ENCODE data around the gene FAM3A.
A peak's percentile ranks its signal among the peaks of the same experiment; 100 is the strongest.
"Not testable (repeated sequence)": the region's sequence is repeated elsewhere in the genome, so short reads cannot be mapped to it uniquely, and the experiment has no call there.

Gene FAM3A

DNA sequence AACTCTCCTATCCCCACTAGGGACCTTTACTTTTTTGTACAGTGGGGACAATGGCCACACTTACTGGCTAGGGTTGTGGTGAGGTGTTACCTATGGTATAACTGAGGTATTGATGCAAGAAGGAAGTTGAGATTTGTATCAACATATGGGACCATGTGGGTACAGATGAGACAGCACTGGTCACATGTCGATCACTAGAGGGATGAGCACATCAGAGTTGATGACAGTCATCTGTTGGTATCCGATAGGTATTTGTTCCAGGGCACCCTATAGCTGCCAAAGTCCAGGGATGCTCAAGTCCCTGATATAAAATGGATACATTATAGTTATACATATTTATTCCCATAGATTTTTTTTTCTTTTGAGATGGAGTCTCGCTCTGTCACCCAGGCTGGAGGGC is 13.0 kb downstream of the FAM3A start:
- DNase-seq (ENCODE audit: low read depth) = no peak

DNA sequence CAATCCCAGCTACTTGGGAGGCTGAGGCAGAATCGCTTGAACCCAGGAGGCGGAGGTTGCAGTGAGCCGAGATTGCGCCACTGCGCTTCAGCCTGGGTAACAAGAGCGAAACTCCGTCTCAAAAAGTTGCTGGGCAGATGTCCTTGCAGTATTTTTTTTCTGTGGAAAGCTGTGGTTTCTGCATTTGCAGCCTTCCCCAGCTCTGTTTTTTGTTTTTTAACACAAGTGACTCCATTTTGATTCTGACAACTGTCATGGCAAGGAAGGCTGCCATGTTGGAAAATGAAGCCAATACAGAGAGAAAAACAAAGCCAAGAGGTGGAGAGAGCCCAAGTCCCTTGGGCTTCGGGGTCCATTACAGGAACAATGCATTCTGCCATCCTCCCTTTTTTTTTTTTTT is 13.9 kb downstream of the FAM3A start:
- DNase-seq (ENCODE audit: low read depth) = no peak

GRCh38 chrX:154501423-154501822 is 14.6 kb downstream of the FAM3A start:
- not testable (repeated sequence) for DNase-seq (ENCODE audit: low read depth)

DNA sequence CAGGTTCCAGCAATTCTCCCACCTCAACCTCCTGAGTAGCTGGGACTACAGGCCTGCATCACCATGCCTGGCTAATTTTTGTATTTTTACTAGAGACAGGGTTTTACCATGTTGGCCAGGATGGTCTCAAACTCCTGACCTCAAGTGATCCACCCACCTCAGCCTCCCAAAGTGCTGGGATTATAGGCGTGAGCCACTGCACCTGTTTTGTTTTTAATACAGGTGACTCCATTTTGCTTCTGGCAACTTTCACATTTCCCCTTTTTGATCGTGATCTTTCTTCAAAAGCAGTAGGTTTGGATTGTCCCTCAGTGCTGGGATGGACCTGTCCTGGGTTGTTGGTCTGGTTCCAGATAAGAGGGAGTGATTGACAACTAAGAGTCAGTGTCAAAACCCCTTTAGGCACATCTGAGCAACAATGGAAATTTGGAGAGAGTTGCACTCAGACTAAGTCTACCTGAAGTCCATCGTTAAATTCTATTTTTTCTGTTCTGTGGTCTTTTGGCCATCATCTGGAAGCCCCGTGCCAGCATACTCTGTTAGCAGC is 19.4 kb downstream of the FAM3A start:
- DNase-seq (ENCODE audit: low read depth) = not testable (repeated sequence)

- no peak for DNase-seq (ENCODE audit: low read depth)
These were observed 20.5 kb downstream of the FAM3A start for GRCh38 chrX:154495472-154495922.

- DNase-seq (ENCODE audit: low read depth) = no peak
These were observed 21.3 kb downstream of the FAM3A start for GRCh38 chrX:154494715-154495114.

DNA sequence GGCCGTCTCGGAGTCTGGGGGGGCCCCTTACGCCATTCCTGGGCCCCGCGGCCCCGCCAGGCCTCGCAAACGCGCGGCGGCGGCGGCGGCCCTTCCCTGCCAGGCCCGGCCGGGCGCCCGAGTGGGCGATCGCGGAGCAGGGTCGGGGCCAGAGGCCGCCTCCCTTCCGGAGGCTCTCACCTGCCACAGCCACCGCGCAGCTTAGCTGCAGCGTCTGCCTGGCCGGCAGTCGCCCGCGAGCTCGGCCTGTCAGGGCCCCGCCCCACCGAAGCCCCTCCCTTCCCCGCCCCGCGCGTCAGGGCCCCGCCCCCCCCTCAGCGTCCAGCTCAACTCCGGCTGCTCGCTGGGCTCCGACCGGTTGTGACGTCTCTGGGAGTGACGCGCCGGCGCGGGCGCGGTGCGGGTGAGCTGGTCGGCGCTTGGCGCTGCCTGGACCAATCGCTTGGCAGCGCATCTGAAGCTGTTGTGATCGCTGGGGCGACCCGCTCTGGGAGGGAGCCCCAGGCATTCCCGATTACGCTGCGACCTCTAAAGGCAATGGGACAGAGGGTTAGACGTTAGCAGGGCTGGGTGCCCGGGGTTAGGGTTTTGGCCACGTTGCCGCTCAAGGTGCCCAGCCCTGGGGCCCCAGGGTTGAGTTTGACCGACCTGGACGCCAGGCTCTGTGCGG is 25.5 kb downstream of the FAM3A start, which contains the start of gene SLC10A3:
TSS of gene SLC10A3 (minus strand) at position 216 of the 670 bp plus-strand sequence. CDS start 1,689 bp downstream, outside the sequence.
- DNase-seq (ENCODE audit: low read depth) = peak; percentile 93

- peak; percentile 27 for DNase-seq (ENCODE audit: low read depth)
These were observed 26.0 kb downstream of the FAM3A start for GRCh38 chrX:154490021-154490413.

GRCh38 chrX:154489182-154489581 is 26.9 kb downstream of the FAM3A start:
- DNase-seq (ENCODE audit: low read depth) = no peak

DNA sequence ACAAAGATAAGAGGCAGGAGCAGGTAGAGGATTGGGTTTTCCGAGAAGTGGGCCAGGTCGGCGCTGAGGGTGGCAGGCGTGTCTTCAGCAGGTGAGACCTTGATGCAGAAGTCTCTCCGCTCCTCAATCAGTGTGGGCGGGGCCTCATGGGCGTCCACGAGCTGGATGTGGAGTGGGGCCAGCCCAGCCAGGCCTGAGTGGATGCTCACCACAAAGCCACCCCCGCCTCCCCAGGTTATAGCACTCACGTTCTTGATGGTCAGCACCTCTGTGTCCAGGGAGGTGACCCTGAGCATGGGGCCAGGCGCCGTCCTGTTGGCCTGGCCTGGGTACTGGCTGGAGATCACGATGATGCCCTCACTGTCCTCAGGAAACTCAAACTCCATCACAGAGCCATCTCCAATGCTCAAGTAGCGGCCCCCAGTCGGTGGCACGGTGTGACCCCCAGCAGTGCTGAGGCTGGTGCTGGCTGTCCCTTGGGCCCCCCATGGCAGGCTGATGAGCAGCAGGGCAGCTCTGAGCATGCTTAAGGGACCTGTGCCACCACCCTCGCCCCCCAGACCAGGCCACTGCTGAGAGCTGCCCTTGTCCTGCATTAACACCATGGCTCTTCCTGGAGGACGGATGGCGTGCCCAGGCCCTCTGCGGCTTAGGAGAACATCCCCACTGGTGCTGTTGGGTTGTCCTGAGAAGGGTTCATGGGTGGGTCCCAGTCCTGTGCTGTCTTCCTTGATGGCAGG is 27.5 kb downstream of the FAM3A start:
- DNase-seq (ENCODE audit: low read depth) = no peak

- no peak for DNase-seq (ENCODE audit: low read depth)
These were observed 28.3 kb downstream of the FAM3A start for GRCh38 chrX:154487518-154488290.

GRCh38 chrX:154486396-154487207 is 29.4 kb downstream of the FAM3A start, which contains the start of gene UBL4A:
Gene UBL4A, minus strand, starts transcription at chrX:154486615. Its CDS starts 31 bp downstream, at chrX:154486584.
- DNase-seq (ENCODE audit: low read depth) = peak; percentile 9

- peak; percentile 6 for DNase-seq (ENCODE audit: low read depth)
These were observed 30.0 kb downstream of the FAM3A start for GRCh38 chrX:154486052-154486395.

GRCh38 chrX:154485150-154486051 is 30.6 kb downstream of the FAM3A start:
- DNase-seq (ENCODE audit: low read depth) = no peak

DNA sequence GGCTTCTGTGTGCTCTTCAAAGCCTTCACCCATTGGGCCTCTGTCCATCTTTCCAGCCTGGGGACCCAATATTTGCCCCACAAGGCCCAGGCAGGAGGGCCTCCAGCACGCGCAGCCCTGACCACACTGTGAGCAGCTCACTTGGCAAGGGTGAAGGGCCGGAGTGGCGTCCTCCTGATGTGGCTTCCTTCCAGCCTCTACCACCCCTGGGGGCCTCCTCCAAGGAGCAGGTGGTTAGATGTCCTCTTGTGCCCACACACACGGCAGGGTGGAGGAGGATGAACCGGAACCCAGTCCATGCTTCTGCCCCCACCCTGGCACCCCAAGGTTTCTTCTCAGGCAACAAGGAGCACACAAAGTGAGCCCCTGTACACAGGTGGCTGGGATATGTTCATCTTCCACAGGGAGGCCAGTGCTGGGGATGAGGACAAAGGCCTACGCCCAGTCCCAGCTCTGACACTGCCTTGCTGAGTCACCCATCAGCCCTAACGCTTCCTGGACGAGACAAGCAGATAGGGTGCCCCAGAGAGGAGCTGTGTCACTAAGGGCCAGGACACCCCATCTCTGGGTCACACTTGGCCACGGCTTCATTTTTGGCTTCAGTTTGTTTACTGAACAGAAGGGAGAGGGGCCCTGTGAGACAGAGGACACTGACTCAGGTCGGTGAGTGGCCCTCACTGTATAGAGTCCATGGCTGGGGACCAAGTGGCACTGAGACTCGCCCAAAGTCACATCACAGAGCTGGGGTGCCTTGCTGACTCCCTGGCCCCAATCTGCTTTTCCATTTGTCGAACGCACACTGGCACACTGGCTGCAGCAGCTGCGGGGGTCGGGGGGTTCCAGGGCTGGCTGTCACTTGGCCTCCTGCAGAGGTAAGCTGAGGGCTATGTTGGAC is 31.5 kb downstream of the FAM3A start:
- no peak for DNase-seq (ENCODE audit: low read depth)

DNA sequence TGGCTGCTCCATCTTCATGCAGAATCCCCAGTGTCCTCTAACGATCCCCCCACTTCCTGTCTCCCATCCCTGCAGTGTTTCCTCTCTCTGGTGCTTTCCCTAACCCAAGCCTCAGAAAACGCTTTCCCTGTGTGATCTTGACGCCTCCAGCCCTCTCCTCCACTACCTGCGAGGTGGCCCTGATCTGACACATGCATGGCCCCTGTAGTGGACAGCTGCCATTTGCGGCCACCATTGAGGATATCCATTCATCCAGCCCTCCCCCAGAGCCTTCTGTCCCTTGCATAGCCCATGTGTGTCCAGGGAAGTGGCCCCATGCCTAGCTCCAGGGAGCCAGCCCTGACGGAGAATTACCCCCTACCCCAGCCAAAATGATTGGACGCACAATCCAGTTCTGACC is 32.7 kb downstream of the FAM3A start:
- DNase-seq (ENCODE audit: low read depth) = no peak

GRCh38 chrX:154482786-154483185 is 33.2 kb downstream of the FAM3A start:
- no peak for DNase-seq (ENCODE audit: low read depth)

GRCh38 chrX:154481911-154482601 is 34.0 kb downstream of the FAM3A start:
- DNase-seq (ENCODE audit: low read depth) = no peak

DNA sequence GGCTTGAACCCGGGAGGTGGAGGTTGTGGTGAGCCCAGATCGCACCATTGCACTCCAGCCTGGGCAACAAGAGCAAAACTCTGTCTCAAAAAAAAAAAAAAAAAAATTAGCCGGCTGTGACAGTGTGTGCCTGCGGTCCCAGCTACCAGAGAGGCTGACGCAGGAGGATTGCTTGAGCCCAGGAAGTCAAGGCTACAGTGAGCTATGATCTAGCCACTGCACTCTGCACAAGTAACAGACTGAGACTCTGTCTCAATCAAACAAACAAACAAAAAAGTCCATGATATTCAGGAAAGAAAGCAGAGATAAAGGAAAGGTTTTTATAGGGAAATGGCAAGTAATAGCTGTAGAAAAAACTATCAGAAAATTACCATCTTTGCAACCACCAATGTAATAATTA is 34.8 kb downstream of the FAM3A start:
- no peak for DNase-seq (ENCODE audit: low read depth)
